WTC11 (cell line): Measurements from ENCODE around the gene SLC66A2. TPM values are rescaled to one million over a fixed set of nuclear protein-coding genes. Genes with fewer than 3 reads are reported as not detected.
A peak's percentile ranks its signal among the peaks of the same experiment; 100 is the strongest.
"Not testable (repeated sequence)": the region's sequence is repeated elsewhere in the genome, so short reads cannot be mapped to it uniquely, and the experiment has no call there.

Source experiments
- ATAC-seq: fragments of 200-7000 bp; cut with Tn5 transposase; 2 replicates; pipeline ENCODE4 v1.10.0; 2021; ENCODE audit warnings: mild to moderate bottlenecking, moderate library complexity
- CTCF ChIA-PET: fragments of 300-600 bp; sonication (Branson Sonifier 250); formaldehyde crosslinking; loops from one replicate; lab custom pipeline; 2021; ENCODE audit warnings: antibody characterized with exemption; lab: Charles Lee
- POLR2A ChIA-PET: fragments of 350-600 bp; sonication (Branson Sonifier 250); formaldehyde crosslinking; loops from one replicate; lab custom pipeline; 2021; ENCODE audit warnings: antibody characterized with exemption; lab: Charles Lee
- DNase-seq: peaks from one replicate; pipeline ENCODE4 v3.0.0; 2021; ENCODE audit warnings: low spot score
- H3K27ac Mint-ChIP-seq: 2 replicates; pipeline ENCODE4 v1.8.0; 2021; ENCODE audit warnings: mixed read lengths
- H3K27me3 Mint-ChIP-seq: 2 replicates; pipeline ENCODE4 v1.8.0; 2021; ENCODE audit warnings: low read depth, mild to moderate bottlenecking, moderate library complexity, mixed read lengths
- H3K36me3 Mint-ChIP-seq: 2 replicates; pipeline ENCODE4 v1.8.0; 2021; ENCODE audit warnings: mixed read lengths
- H3K4me1 Mint-ChIP-seq: 2 replicates; pipeline ENCODE4 v1.8.0; 2022; ENCODE audit warnings: mixed read lengths
- H3K4me3 Mint-ChIP-seq: 2 replicates; pipeline ENCODE4 v1.8.0; 2021; ENCODE audit warnings: mild to moderate bottlenecking, moderate library complexity, mixed read lengths
- H3K9me3 Mint-ChIP-seq: 2 replicates; pipeline ENCODE4 v1.8.0; 2021; ENCODE audit warnings: mixed read lengths
- ATF1 ChIP-seq: sonication (generic); formaldehyde crosslinking; IDR thresholded peaks from 2 replicates; pipeline ENCODE4 v1.8.1; 2023; ENCODE audit warnings: mild to moderate bottlenecking, moderate library complexity, missing genetic modification reagents
- CBFB ChIP-seq: sonication (generic); formaldehyde crosslinking; IDR thresholded peaks from 2 replicates; pipeline ENCODE4 v1.8.1; 2022; ENCODE audit warnings: mild to moderate bottlenecking, low read depth, missing genetic modification reagents
- CDX4 ChIP-seq: fragments of 250-450 bp; sonication (Bioruptor Pico); IDR thresholded peaks from 2 replicates; pipeline ENCODE4 v1.9.0; 2021; ENCODE audit warnings: moderate library complexity, mild to moderate bottlenecking, inconsistent platforms, borderline replicate concordance
- CREB1 ChIP-seq: sonication (generic); formaldehyde crosslinking; IDR thresholded peaks from 2 replicates; pipeline ENCODE4 v1.8.0; 2023; ENCODE audit warnings: mild to moderate bottlenecking, missing genetic modification reagents
- ESRRA ChIP-seq: sonication (generic); formaldehyde crosslinking; IDR thresholded peaks from 2 replicates; pipeline ENCODE4 v1.8.1; 2022; ENCODE audit warnings: mild to moderate bottlenecking, missing genetic modification reagents, borderline replicate concordance
- FOXK1 ChIP-seq: sonication (generic); formaldehyde crosslinking; IDR thresholded peaks from 2 replicates; pipeline ENCODE4 v1.8.0; 2022; ENCODE audit warnings: mild to moderate bottlenecking, moderate library complexity, missing genetic modification reagents
- FOXP1 ChIP-seq: sonication (generic); formaldehyde crosslinking; IDR thresholded peaks from 2 replicates; pipeline ENCODE4 v1.8.0; 2022; ENCODE audit warnings: missing genetic modification reagents, mild to moderate bottlenecking, moderate library complexity, borderline replicate concordance
- JAZF1 ChIP-seq: fragments of 250-450 bp; sonication (Bioruptor Pico); IDR thresholded peaks from 2 replicates; pipeline ENCODE4 v1.9.0; 2021; ENCODE audit warnings: moderate library complexity, mild to moderate bottlenecking, inconsistent platforms
- MAX ChIP-seq: sonication (generic); formaldehyde crosslinking; IDR thresholded peaks from 2 replicates; pipeline ENCODE4 v1.8.0; 2022; ENCODE audit warnings: mild to moderate bottlenecking, missing genetic modification reagents
- NFE2L1 ChIP-seq: sonication (generic); formaldehyde crosslinking; IDR thresholded peaks from 2 replicates; pipeline ENCODE4 v1.8.1; 2023; ENCODE audit warnings: missing genetic modification reagents
- NR3C1 ChIP-seq: sonication (generic); formaldehyde crosslinking; conservative IDR thresholded peaks from 2 replicates; pipeline ENCODE4 v1.8.1; 2023; ENCODE audit warnings: low read depth, mild to moderate bottlenecking, missing genetic modification reagents
- PRRX2 ChIP-seq: fragments of 250-450 bp; sonication (Bioruptor Pico); IDR thresholded peaks from 2 replicates; pipeline ENCODE4 v1.8.0; 2021; ENCODE audit warnings: mild to moderate bottlenecking
- RORB ChIP-seq: fragments of 250-450 bp; sonication (Bioruptor Pico); IDR thresholded peaks from 2 replicates; pipeline ENCODE4 v1.9.0; 2021; ENCODE audit warnings: mild to moderate bottlenecking
- SP1 ChIP-seq: sonication (generic); formaldehyde crosslinking; conservative IDR thresholded peaks from 2 replicates; pipeline ENCODE4 v1.8.1; 2022; ENCODE audit warnings: missing genetic modification reagents
- TCF7 ChIP-seq: sonication (generic); formaldehyde crosslinking; IDR thresholded peaks from 2 replicates; pipeline ENCODE4 v1.8.0; 2022; ENCODE audit warnings: mild to moderate bottlenecking, low read depth, missing genetic modification reagents, moderate library complexity
- TEAD1 ChIP-seq: sonication (generic); formaldehyde crosslinking; IDR thresholded peaks from 2 replicates; pipeline ENCODE4 v1.8.0; 2022; ENCODE audit warnings: mild to moderate bottlenecking, missing genetic modification reagents
- USF1 ChIP-seq: sonication (generic); formaldehyde crosslinking; IDR thresholded peaks from 2 replicates; pipeline ENCODE4 v1.8.0; 2022; ENCODE audit warnings: mild to moderate bottlenecking, missing genetic modification reagents
- USF2 ChIP-seq: sonication (generic); formaldehyde crosslinking; IDR thresholded peaks from 2 replicates; pipeline ENCODE4 v1.8.1; 2023; ENCODE audit warnings: mild to moderate bottlenecking, missing genetic modification reagents, moderate library complexity
- ZBTB43 ChIP-seq: sonication (generic); formaldehyde crosslinking; IDR thresholded peaks from 2 replicates; pipeline ENCODE4 v1.8.1; 2023; ENCODE audit warnings: mild to moderate bottlenecking, missing genetic modification reagents
- ZNF281 ChIP-seq: sonication (generic); formaldehyde crosslinking; IDR thresholded peaks from 2 replicates; pipeline ENCODE4 v1.8.0; 2023; ENCODE audit warnings: mild to moderate bottlenecking, missing genetic modification reagents
- ZNF317 ChIP-seq: sonication (generic); formaldehyde crosslinking; IDR thresholded peaks from 2 replicates; pipeline ENCODE4 v1.8.1; 2023; ENCODE audit warnings: low read depth, mild to moderate bottlenecking, moderate library complexity, missing genetic modification reagents, borderline replicate concordance
- ZNF512 ChIP-seq: sonication (generic); formaldehyde crosslinking; IDR thresholded peaks from 2 replicates; pipeline ENCODE4 v1.8.1; 2022; ENCODE audit warnings: missing genetic modification reagents, borderline replicate concordance
- total RNA-seq: library from RNA; stranded (reverse); gene quantifications from 3 replicates; pipeline ENCODE4 v1.2.3, GENCODE V29; 2021

SLC66A2 gene
- total RNA-seq, 1 experiment from 2014 or later: 20.9 TPM

- DNase-seq (no peak), ATAC-seq (no peak)
- Mint-ChIP-seq H3K27ac (no peak overlapping the region), H3K4me3 (peak overlapping the region; percentile 55; the same call in 1 of the 2 replicates), H3K36me3 (no peaks in the 10 kb centered on the region), H3K27me3 (peaks cover 87% of the 10 kb centered on the region), H3K4me1 (peaks cover 38% of the 10 kb centered on the region), H3K9me3 (no peaks in the 10 kb centered on the region)
- ChIA-PET POLR2A (no interaction called here), CTCF (interaction anchor here (0.9 to 1.6 kb wide), 4 partner anchors 9 to 104 kb away, joined by 3 to 7 read pairs (median 4); partner anchors contain the start of gene SLC66A2)
- no peak for TF ChIP-seq TCF7 (CRISPR knock-in tag)
- TF ChIP-seq FOXP1 (CRISPR knock-in tag): no peak
- TF ChIP-seq SP1 (CRISPR knock-in tag): no peak
- TF ChIP-seq PRRX2 (CRISPR knock-in tag): no peak
- no peak for TF ChIP-seq ATF1
- no peak for TF ChIP-seq CDX4 (CRISPR knock-in tag)
- no peak for TF ChIP-seq CBFB (CRISPR knock-in tag)
- no peak for TF ChIP-seq ZNF317 (CRISPR knock-in tag)
- TF ChIP-seq ZNF512 (CRISPR knock-in tag): no peak
- no peak for TF ChIP-seq ZBTB43
- TF ChIP-seq NFE2L1 (CRISPR knock-in tag): no peak
- no peak for TF ChIP-seq JAZF1 (CRISPR knock-in tag)
- no peak for TF ChIP-seq FOXK1 (CRISPR knock-in tag)
- no peak for TF ChIP-seq NR3C1 (CRISPR knock-in tag)
- TF ChIP-seq ESRRA (CRISPR knock-in tag): no peak
- no peak for TF ChIP-seq RORB (CRISPR knock-in tag)
- no peak for TF ChIP-seq CREB1 (CRISPR knock-in tag)
Observed at GRCh38 chr18:79960921-79961526, 9.6 kb upstream of the SLC66A2 start.

GRCh38 chr18:79960161-79960801 is 8.8 kb upstream of the SLC66A2 start:
- TF ChIP-seq ZNF281 (peak; percentile 43; the same call in 1 of the 2 replicates), TEAD1 (CRISPR knock-in tag) (peak; percentile 39; the same call in 1 of the 2 replicates), FOXK1 (CRISPR knock-in tag) (0 out of 2 replicates have a peak, but pooled peaks have one; percentile 20), USF1 (CRISPR knock-in tag) (peak; percentile 42; the same call in 1 of the 2 replicates), MAX (CRISPR knock-in tag) (peak; percentile 79), USF2 (peak; percentile 63)
- TF ChIP-seq, all 79 proteins: peak for 6; not testable (repeated sequence) for 73
- H3K36me3 Mint-ChIP-seq, POLR2A ChIA-PET, DNase-seq, H3K9me3 Mint-ChIP-seq: not testable (repeated sequence)
- peaks cover 90% of the 10 kb centered on the region for H3K27me3 Mint-ChIP-seq
- peak; percentile 21 for ATAC-seq
- peak overlapping the region; percentile 55 for H3K4me3 Mint-ChIP-seq
- CTCF ChIA-PET: interaction anchor here (0.7 kb wide), 1 partner anchor 49 kb away, joined by 3 read pairs; no protein-coding TSS in a partner anchor
- H3K4me1 Mint-ChIP-seq: peaks cover 37% of the 10 kb centered on the region
- H3K27ac Mint-ChIP-seq: 0 out of 2 replicates have a peak overlapping the region, but pooled peaks have one; percentile 40
